HepG2 (cell line): ENCODE measurements around the gene PRKCB. TPM values are rescaled to one million over a fixed set of nuclear protein-coding genes. Genes with fewer than 3 reads are reported as not detected.

Experiments used
- MED1 ChIP-seq: sonication (generic); formaldehyde crosslinking; IDR thresholded peaks from 2 replicates; pipeline ENCODE4 v1.4.0; 2020; ENCODE audit warnings: missing genetic modification reagents
- TFAP4 ChIP-seq: sonication (generic); IDR thresholded peaks from 2 replicates; pipeline ENCODE4 v1.6.1; 2016; ENCODE audit warnings: low read depth, borderline replicate concordance
- polyA plus RNA-seq, 8 experiments: library from polyadenylated mRNA; depleted of rRNA in 3 of 8; stranded (reverse) in 7 of 8; unstranded in 1 of 8; fragments of >200 nt; fragmentation: Illumina TruSeq in 4 of 8; extraction: Trizol in 4 of 8; gene quantifications; 2 replicates each; pipeline versions ENCODE4 v1.2.1 to v1.2.3, GENCODE V29; 2011 to 2016; ENCODE audit warnings: low read depth in 4 of 8, missing spikeins in 1 of 8, mixed read lengths in 1 of 8; ENCODE audit not compliant: insufficient read depth in 1 of 8
- total RNA-seq, 5 experiments: library from RNA; depleted of rRNA; stranded (reverse); fragments of >200 nt; fragmentation: Illumina TruSeq; extraction: Trizol; gene quantifications; 2 replicates each; pipeline ENCODE4 v1.2.3, GENCODE V29; 2016; ENCODE audit warnings: low read depth in 1 of 5
- TF ChIP-seq, protein P1 (sequence below), 2 experiments: fragments of 450-650 bp in 1 of 2; sonication (generic) in 1 of 2; formaldehyde crosslinking in 1 of 2; IDR thresholded peaks; 2 replicates each; pipeline versions ENCODE4 v1.6.1 to v1.8.0; 2016 to 2022; ENCODE audit warnings: antibody characterized with exemption in 1 of 2, mild to moderate bottlenecking in 1 of 2, missing genetic modification reagents in 1 of 2

The PRKCB gene
- total and polyA plus RNA-seq, 2 of the 13 experiments (the other 11 are each of a cell fraction or from before 2014, with no cell fraction given): 0.01 TPM; not detected in 1

GRCh38 chr16:23899869-23900268, 64.1 kb downstream of the PRKCB start (continued):
- TF ChIP-seq, protein P1, sequence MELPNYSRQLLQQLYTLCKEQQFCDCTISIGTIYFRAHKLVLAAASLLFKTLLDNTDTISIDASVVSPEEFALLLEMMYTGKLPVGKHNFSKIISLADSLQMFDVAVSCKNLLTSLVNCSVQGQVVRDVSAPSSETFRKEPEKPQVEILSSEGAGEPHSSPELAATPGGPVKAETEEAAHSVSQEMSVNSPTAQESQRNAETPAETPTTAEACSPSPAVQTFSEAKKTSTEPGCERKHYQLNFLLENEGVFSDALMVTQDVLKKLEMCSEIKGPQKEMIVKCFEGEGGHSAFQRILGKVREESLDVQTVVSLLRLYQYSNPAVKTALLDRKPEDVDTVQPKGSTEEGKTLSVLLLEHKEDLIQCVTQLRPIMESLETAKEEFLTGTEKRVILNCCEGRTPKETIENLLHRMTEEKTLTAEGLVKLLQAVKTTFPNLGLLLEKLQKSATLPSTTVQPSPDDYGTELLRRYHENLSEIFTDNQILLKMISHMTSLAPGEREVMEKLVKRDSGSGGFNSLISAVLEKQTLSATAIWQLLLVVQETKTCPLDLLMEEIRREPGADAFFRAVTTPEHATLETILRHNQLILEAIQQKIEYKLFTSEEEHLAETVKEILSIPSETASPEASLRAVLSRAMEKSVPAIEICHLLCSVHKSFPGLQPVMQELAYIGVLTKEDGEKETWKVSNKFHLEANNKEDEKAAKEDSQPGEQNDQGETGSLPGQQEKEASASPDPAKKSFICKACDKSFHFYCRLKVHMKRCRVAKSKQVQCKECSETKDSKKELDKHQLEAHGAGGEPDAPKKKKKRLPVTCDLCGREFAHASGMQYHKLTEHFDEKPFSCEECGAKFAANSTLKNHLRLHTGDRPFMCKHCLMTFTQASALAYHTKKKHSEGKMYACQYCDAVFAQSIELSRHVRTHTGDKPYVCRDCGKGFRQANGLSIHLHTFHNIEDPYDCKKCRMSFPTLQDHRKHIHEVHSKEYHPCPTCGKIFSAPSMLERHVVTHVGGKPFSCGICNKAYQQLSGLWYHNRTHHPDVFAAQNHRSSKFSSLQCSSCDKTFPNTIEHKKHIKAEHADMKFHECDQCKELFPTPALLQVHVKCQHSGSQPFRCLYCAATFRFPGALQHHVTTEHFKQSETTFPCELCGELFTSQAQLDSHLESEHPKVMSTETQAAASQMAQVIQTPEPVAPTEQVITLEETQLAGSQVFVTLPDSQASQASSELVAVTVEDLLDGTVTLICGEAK (IDR thresholded peaks at IDR 0.05): no peak
- TF ChIP-seq, protein P1 (CRISPR knock-in tag; IDR thresholded peaks at IDR 0.05): no peak
- TF ChIP-seq TFAP4 (no peak), MED1 (no peak)
